ENCODE results near the gene ADA.
"Not testable (repeated sequence)": the region's sequence is repeated elsewhere in the genome, so short reads cannot be mapped to it uniquely, and the experiment has no call there.

ADA gene

DNA sequence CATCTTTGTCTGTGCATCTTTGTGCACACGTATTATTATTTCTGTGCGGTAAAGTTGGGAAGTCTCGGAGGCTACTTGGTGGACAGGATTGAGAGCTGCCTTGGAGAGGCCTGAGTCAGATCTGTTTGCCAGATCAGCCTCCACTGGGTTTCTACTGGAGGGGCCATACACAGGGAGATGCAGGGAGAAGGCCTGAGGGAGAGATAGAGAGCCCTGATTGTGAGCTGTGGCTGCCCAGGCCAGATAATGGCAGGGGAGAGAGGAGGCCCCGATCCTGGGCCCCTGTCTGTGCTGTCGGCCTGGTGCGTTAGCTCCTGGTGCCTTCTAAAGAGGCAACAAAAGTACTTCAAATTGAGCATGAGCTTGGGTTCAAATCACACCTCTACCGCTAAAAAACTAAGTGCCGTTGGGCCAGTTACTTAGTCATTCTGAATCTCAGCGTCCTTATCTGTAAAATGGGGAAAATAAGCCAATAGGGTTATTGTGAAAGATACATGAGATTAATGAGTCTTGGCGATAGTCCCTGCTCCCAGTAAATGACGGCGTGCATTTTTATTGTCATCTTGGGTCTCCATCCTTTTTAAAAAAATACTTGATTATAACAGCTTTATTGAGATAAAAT is 27.6 kb upstream of the ADA start:
- DNase-seq (ENCODE audit: low read depth in 2 of 2), result no peak

GRCh38 chr20:44678242-44678641 is 26.7 kb upstream of the ADA start:
- DNase-seq (ENCODE audit: low read depth in 2 of 2), result no peak

DNA sequence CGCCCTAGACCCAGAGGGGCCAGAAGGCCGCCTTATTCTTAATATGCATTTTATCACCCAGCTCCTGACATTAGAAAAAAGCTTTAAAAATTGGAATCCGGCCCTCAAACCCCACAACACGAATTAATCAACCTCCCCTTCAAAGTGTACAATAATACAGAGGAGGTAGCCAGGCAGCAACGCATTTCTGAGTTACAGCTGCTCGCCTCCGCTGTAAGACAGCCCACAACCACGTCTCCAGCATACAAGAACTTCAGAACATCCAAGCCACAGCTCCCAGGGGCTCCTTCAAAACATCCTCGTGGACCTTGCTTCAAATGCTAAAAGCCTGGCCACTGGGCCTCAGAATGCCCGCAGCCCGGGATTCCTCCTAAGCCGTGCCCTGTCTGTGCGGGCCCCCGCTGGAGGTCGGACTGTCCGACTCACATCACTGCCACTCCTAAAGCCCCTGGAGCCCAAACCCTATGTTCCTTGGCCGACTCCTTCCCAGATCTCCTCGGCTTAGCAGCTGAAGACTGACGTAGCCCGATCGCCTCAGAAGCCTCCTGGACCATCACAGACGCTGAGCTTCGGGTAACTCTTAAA is 20.9 kb upstream of the ADA start:
- not testable (repeated sequence) for DNase-seq (ENCODE audit: low read depth in 2 of 2)

DNA sequence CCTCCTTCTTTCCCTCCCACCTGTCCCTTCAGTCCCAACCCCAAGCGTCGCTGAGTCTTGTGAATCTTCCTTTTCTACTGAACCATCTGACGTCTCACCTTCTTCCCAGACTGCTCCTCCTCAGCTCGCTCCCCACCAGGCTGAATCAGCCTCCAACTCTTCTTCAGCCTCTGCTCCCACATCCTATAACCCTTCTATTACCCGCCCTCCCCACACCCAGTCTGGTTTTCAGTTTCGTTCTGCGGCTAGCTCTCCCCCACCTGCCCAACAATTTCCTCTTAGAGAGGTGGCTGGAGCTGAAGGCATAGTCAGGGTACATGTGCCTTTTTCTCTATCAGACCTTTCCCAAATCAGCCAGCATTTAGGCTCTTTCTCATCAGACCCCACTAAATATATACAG is 20.0 kb upstream of the ADA start:
- DNase-seq (ENCODE audit: low read depth in 2 of 2), result peak; percentile 25 to 39

GRCh38 chr20:44670851-44671250 is 19.4 kb upstream of the ADA start:
- not testable (repeated sequence) for DNase-seq (ENCODE audit: low read depth in 2 of 2)

- DNase-seq (ENCODE audit: low read depth in 2 of 2), result no peak
These were observed 14.6 kb upstream of the ADA start for GRCh38 chr20:44666066-44666465.

GRCh38 chr20:44664131-44664530 is 12.6 kb upstream of the ADA start:
- no peak for DNase-seq (ENCODE audit: low read depth in 2 of 2)

- DNase-seq (ENCODE audit: low read depth in 2 of 2), result no peak
These were observed 10.8 kb upstream of the ADA start for GRCh38 chr20:44662261-44662660.

DNA sequence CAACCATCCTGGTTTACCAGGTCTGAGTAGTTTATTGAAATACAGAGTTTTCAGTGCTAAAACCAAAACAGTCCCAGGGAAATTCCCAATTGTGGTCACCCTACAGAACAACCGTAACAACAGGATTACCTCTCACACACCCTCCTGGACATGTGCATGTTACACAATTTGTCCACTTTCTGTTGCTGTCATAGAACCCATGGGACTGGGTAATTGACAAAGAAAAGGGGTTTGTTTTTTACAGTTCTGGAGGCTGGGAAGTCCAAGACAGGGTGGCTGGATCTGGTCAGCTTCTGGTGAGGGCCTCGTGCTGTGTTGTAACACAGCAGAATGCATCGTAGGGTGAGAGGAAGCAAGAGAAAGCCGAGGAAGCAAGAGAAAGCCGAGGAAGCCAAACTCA is 9.1 kb upstream of the ADA start:
- no peak for DNase-seq (ENCODE audit: low read depth in 2 of 2)

- no peak for DNase-seq (ENCODE audit: low read depth in 2 of 2)
These were observed 8.4 kb upstream of the ADA start for GRCh38 chr20:44659931-44660330.

GRCh38 chr20:44658810-44659209 is 7.3 kb upstream of the ADA start:
- no peak for DNase-seq (ENCODE audit: low read depth in 2 of 2)

DNA sequence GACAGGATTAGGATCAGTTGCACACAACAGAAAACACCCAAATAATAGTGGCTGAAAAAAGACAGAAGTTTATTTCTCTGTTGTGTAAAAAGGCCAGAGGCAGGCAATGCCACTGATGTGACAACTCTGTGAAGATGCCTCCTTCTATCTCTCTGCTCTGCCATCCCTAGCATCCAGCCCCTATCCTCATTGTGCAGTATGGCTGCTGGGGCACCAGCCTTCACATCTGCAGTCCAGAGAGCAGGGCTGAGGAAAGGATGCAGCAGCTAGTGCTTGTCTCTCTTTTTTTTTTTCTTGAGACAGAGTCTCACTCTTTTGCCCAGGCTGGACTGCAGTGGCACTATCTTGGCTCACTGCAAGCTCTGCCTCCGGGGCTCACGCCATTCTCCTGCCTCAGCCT is 6.4 kb upstream of the ADA start:
- DNase-seq (ENCODE audit: low read depth in 2 of 2), result no peak

- DNase-seq (ENCODE audit: low read depth in 2 of 2), result no peak
These were observed 4.9 kb upstream of the ADA start for GRCh38 chr20:44656448-44656847.

DNA sequence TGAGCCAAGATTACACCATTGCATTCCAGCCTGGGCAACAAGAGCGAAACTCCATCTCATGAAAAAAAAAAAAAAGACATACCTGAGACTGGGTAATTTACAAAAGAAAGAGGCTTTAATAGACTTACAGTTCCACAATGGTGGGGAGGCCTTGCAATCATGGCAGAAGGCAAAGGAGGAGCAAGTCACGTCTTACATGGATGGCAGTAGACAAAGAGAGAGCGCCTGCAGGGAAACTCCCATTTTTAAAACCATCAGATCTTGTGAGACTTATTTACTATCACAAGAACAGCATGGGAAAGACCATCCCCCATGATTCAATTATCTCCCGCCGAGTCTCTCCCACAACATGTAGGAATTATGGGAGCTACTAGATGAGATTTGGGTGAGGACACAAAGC is 2.7 kb upstream of the ADA start:
- not testable (repeated sequence) for DNase-seq (ENCODE audit: low read depth in 2 of 2)

DNA sequence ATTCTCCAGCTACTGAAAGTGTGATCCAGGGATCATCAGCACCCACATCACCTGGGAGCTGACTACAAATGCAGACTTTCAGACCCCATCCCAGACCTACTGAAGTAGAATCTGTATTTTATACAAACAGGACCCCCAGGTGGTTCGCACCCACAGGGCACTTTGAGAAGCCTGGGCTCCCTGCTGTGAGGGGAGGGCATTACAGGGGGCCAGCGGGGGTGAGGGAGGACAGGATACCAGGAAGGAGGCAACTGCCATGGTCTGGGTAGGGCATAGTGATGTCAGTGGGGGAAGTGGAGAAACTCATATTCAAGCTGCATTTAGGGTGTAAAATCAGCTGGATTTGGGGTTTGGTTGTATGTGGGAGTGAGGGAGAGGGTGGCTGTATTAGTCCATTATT is 2.0 kb upstream of the ADA start:
- no peak for DNase-seq (ENCODE audit: low read depth in 2 of 2)

DNA sequence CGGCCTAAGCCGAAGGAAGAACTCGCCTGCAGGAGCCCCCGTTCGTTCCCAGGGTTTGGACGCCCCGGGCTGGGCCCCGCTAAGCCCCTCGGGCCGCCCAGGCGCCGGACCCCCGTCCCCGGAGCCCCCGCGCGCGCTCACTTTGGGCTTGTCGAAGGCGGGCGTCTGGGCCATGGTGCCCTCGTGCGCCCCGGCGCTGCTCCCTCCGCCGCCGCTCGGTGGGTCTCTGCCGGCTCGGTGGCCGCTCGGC is 140 bp downstream of the ADA start:
- no peak for DNase-seq (ENCODE audit: low read depth in 2 of 2)

DNA sequence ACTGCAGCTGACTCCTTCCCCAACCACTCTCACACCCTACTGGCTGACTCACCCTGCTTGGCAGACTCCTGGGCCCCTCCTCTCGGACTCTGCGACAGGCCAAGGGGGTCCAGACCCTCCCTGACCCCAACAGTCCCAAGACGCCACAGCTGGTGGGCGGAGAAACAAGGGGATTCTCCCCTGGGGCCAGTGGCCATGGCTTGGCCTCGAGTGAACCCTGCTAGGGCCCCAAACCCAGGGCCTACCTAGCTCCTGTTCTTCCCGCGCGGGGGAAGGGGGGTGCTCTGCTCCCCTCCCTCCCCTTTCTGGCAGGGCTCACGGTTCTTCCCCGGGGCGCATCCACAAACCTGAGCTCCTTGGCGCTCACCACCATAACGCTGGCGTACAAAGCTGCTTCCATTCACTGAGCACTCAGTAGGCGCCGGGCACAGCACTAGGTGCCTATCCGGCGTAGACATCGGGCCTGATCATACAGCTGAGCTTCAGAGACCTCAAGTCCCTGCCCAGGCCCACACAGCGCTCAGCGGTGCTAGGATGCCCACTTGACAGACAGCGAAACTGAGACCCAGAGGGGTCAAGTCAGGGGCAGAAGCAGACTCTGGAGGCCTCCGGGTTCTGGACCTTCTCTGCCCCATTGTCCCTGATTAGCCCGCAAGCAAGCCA is 597 bp downstream of the ADA start:
- DNase-seq (ENCODE audit: low read depth in 2 of 2), result no peak

GRCh38 chr20:44649976-44650375 is 1.5 kb downstream of the ADA start:
- DNase-seq (ENCODE audit: low read depth in 2 of 2), result no peak

DNA sequence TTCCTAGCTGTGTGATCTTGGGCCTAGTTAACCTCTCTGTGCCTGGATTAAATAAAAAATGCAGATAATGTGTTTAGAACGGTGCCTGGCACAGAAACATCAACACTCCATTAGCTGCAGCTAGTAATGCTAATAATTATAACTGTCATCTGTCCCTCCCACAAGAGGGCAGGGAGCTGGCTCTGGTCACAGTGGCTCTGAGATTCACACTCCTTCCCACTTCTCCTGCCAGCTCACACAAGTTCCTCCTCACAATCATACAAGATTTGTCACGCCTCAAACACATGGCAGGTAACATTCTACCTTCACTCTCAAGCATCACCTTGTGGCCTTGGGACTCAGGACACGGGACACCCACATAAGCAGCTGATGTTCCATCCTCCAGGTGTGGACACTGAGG is 2.4 kb downstream of the ADA start:
- no peak for DNase-seq (ENCODE audit: low read depth in 2 of 2)

GRCh38 chr20:44648579-44648978 is 2.9 kb downstream of the ADA start:
- DNase-seq (ENCODE audit: low read depth in 2 of 2), result no peak

DNA sequence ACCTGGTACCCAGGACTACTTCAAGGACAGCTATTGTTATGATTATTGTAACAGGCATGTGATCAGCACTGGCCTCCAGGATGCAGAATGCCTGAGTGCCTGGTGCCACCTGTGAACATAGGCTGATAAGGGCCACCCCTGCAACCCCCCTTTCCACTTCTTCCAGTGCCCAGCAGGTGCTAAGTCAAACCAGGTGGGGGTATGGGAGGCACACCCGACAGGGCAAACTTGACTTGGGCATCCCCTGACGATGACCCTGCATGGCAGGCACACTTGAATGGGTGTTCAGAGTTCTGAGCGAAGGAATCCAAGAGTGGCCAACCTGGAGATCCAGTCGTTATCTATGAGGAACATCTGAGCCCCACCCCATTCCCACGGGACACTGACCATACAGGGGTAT is 3.4 kb downstream of the ADA start:
- no peak for DNase-seq (ENCODE audit: low read depth in 2 of 2)

- DNase-seq (ENCODE audit: low read depth in 2 of 2), result no peak
These were observed 4.7 kb downstream of the ADA start for GRCh38 chr20:44646641-44647274.

- DNase-seq (ENCODE audit: low read depth in 2 of 2), result no peak
These were observed 5.4 kb downstream of the ADA start for GRCh38 chr20:44646023-44646640.

Data from stimulated activated CD8-positive, alpha-beta memory T cell treated with anti-CD3 and anti-CD28 coated beads, Interleukin-2, amount 100 ng/mL, for 1 hour (primary cell).